Mesendoderm (in vitro differentiated cells): ENCODE measurements around the gene ABLIM1.
A peak's percentile ranks its signal among the peaks of the same experiment; 100 is the strongest.

Source experiments
- DNase-seq: peaks from one replicate; pipeline ENCODE4 v3.0.0; 2013
- H2AK5ac ChIP-seq: 2 replicates; pipeline ENCODE4 v1.6.1; 2013; ENCODE audit warnings: low read length, inconsistent platforms
- H2BK120ac ChIP-seq: 2 replicates; pipeline ENCODE4 v1.6.1; 2013; ENCODE audit warnings: low read depth, mild to moderate bottlenecking, low read length, moderate library complexity, mixed read lengths
- H2BK15ac ChIP-seq: replicated peaks from 2 replicates; pipeline ENCODE4 v1.6.1; 2013; ENCODE audit warnings: low read depth, mild to moderate bottlenecking, moderate library complexity
- H2BK5ac ChIP-seq: 2 replicates; pipeline ENCODE4 v1.6.1; 2013; ENCODE audit warnings: low read length, inconsistent platforms
- H3K18ac ChIP-seq: 2 replicates; pipeline ENCODE4 v1.6.1; 2013; ENCODE audit warnings: mild to moderate bottlenecking, low read length, mixed read lengths
- H3K23ac ChIP-seq: one replicate; pipeline ENCODE4 v1.6.1; 2013; ENCODE audit warnings: low read length
- H3K27ac ChIP-seq: 2 replicates; pipeline ENCODE4 v1.5.1; 2013; ENCODE audit warnings: low read depth, mild to moderate bottlenecking, inconsistent platforms, low read length, moderate library complexity
- H3K27me3 ChIP-seq: 2 replicates; pipeline ENCODE4 v1.6.1; 2013; ENCODE audit warnings: low read length, control low read depth, mild to moderate bottlenecking, inconsistent platforms; ENCODE audit not compliant: insufficient read depth, poor library complexity
- H3K36me3 ChIP-seq: 2 replicates; pipeline ENCODE4 v1.6.1; 2013; ENCODE audit warnings: low read length, inconsistent platforms; ENCODE audit not compliant: control insufficient read depth, insufficient read depth
- H3K4ac ChIP-seq: one replicate; pipeline ENCODE4 v1.6.1; 2013; ENCODE audit warnings: low read depth, mild to moderate bottlenecking, low read length, moderate library complexity
- H3K4me1 ChIP-seq: 2 replicates; pipeline ENCODE4 v1.6.1; 2013; ENCODE audit warnings: low read depth, low read length, inconsistent platforms; ENCODE audit not compliant: control insufficient read depth
- H3K4me2 ChIP-seq: 2 replicates; pipeline ENCODE4 v1.6.1; 2013; ENCODE audit warnings: low read length
- H3K4me3 ChIP-seq: 2 replicates; pipeline ENCODE4 v1.5.1; 2013; ENCODE audit warnings: mild to moderate bottlenecking, low read length
- H3K56ac ChIP-seq: one replicate; pipeline ENCODE4 v1.6.1; 2013; ENCODE audit warnings: low read length
- H3K79me1 ChIP-seq: 2 replicates; pipeline ENCODE4 v1.6.1; 2013; ENCODE audit warnings: low read length, inconsistent platforms
- H3K79me2 ChIP-seq: 2 replicates; pipeline ENCODE4 v1.6.1; 2013; ENCODE audit warnings: mild to moderate bottlenecking, low read length; ENCODE audit not compliant: control insufficient read depth, insufficient read depth
- H3K9ac ChIP-seq: 2 replicates; pipeline ENCODE4 v1.6.1; 2013; ENCODE audit warnings: low read length, inconsistent platforms
- H4K5ac ChIP-seq: one replicate; pipeline ENCODE4 v1.6.1; 2013; ENCODE audit warnings: low read length
- H4K8ac ChIP-seq: one replicate; pipeline ENCODE4 v1.6.1; 2013; ENCODE audit warnings: low read depth, mild to moderate bottlenecking, control low read depth, low read length, moderate library complexity
- WGBS: extraction: QIAGEN DNeasy Blood & Tissue Kit; methylation state at CpG from one replicate; pipeline ENCODE4 v1.1.7; 2013; ENCODE audit warnings: low lambda C conversion rate, missing lambda C conversion rate; ENCODE audit not compliant: insufficient coverage; ENCODE audit errors: extremely low coverage; 5-methylcytosine and 5-hydroxymethylcytosine counted together

Gene ABLIM1

DNA sequence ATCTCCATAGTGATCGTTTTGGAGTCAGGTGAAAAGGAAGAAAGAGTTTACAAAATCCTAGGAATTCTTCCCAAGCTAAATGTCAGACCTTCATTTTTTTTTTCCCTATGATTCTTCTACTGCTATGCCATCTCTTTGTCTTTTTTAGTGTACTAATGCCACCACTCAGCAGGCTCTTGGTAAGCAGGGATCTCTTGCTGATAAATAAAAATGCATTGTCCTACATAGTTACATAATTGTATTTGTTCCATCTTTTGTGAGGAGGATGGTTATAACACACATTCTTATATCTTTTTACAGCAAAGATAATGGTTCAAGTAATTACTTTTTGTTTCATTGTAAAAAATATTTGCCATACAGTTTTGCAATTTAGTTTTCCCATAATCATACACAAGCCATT is 217.0 kb downstream of the ABLIM1 start:
- H4K8ac ChIP-seq = no peak overlapping the region
- H3K36me3 ChIP-seq = no peaks in the 10 kb centered on the region
- H4K5ac ChIP-seq = no peak overlapping the region
- H2BK120ac ChIP-seq = no peak overlapping the region
- H3K9ac ChIP-seq = no peak overlapping the region
- H3K27me3 ChIP-seq = no peaks in the 10 kb centered on the region
- no peak overlapping the region for H3K27ac ChIP-seq
- H3K79me1 ChIP-seq = no peaks in the 10 kb centered on the region
- peaks cover 2% of the 10 kb centered on the region for H3K4me1 ChIP-seq
- DNase-seq = no peak
- no peaks in the 10 kb centered on the region for H3K79me2 ChIP-seq
- no peak overlapping the region for H2BK15ac ChIP-seq
- H2AK5ac ChIP-seq = no peak overlapping the region
- no peak overlapping the region for H3K4me3 ChIP-seq
- H3K23ac ChIP-seq = no peak overlapping the region
- no peak overlapping the region for H3K18ac ChIP-seq
- no peak overlapping the region for H3K4ac ChIP-seq
- WGBS = no CpG with 5 or more reads among the region's 1 CpG
- no peak overlapping the region for H2BK5ac ChIP-seq
- H3K4me2 ChIP-seq = no peak overlapping the region
- H3K56ac ChIP-seq = no peak overlapping the region

DNA sequence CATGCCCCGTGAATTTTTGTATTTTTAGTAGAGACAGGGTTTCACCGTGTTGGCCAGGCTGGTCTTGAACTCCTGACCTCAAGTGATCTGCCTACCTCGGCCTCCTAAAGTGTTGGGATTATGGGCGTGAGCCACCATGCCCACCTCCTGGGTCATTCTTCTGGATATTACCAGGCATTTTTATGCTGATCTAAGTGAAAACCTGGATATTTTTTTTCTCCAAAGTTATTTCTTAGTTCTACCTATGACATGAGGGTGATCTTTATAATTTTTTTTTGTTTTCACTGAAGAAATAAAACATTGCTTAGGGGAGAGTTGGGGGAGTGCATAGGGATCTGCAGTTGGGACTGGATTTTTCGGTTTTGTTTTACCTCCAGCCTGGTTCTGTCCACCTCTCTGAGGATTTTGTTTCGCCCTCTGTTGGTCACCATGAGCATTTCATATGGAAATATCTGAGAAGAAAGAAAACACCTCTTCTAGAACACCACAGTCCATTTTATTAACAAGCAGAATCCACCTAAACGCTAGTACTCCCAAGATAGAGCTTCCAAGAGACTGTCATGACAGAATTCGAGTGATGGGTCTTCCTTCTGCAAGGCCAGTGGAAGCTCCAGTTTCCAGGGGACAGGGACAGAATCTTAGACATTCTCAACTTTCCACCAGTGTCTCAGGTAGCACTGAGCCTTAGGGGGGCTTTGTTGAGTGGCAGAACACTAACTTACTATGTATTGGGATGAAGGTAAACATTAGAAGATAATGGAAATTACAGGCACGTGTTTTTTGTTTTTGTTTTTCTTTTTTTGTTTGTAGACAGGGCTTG is 220.4 kb downstream of the ABLIM1 start:
- WGBS = no CpG with 5 or more reads among the region's 9 CpGs
- H2AK5ac ChIP-seq = no peak overlapping the region
- H3K56ac ChIP-seq = no peak overlapping the region
- H3K4ac ChIP-seq = no peak overlapping the region
- H3K27ac ChIP-seq = no peak overlapping the region
- no peaks in the 10 kb centered on the region for H3K79me2 ChIP-seq
- peak; percentile 28 for DNase-seq
- H4K8ac ChIP-seq = no peak overlapping the region
- H3K4me1 ChIP-seq = peaks cover 2% of the 10 kb centered on the region
- H3K9ac ChIP-seq = no peak overlapping the region
- H3K18ac ChIP-seq = no peak overlapping the region
- no peaks in the 10 kb centered on the region for H3K27me3 ChIP-seq
- H3K36me3 ChIP-seq = no peaks in the 10 kb centered on the region
- no peak overlapping the region for H2BK120ac ChIP-seq
- no peak overlapping the region for H3K4me3 ChIP-seq
- H2BK15ac ChIP-seq = no peak overlapping the region
- H3K23ac ChIP-seq = no peak overlapping the region
- H4K5ac ChIP-seq = no peak overlapping the region
- no peak overlapping the region for H2BK5ac ChIP-seq
- H3K4me2 ChIP-seq = no peak overlapping the region
- no peaks in the 10 kb centered on the region for H3K79me1 ChIP-seq

DNA sequence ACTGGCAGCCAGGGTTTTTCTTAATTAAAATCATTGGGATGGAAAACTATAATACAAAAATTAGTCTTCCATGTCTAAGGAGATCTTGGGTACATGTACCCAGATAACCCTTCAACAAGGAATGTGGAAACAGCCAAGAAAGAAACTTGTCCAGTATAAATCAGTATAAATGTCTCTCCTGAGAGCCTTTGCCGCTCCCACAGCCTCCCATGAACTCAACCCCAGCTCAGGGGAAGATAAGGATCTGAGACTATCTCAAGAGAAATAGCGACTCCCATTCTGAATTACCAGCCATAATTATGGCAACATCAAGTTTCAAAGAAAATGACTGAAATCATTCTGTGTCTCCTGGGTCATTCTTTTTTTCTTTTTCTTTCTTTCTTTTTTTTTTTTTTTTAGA is 221.1 kb downstream of the ABLIM1 start:
- Histone ChIP-seq H3K79me1 (no peaks in the 10 kb centered on the region), H3K4me3 (no peak overlapping the region), H3K27me3 (no peaks in the 10 kb centered on the region), H2BK120ac (no peak overlapping the region), H2BK5ac (no peak overlapping the region), H3K4ac (no peak overlapping the region), H4K5ac (no peak overlapping the region), H4K8ac (no peak overlapping the region), H3K4me1 (peaks cover 2% of the 10 kb centered on the region), H2BK15ac (no peak overlapping the region), H3K23ac (no peak overlapping the region), H2AK5ac (no peak overlapping the region), H3K18ac (no peak overlapping the region), H3K4me2 (no peak overlapping the region), H3K27ac (no peak overlapping the region), H3K79me2 (no peaks in the 10 kb centered on the region), H3K36me3 (no peaks in the 10 kb centered on the region), H3K56ac (no peak overlapping the region), H3K9ac (no peak overlapping the region)
- no peak for DNase-seq
- WGBS = no CpG with 5 or more reads among the region's 2 CpGs

DNA sequence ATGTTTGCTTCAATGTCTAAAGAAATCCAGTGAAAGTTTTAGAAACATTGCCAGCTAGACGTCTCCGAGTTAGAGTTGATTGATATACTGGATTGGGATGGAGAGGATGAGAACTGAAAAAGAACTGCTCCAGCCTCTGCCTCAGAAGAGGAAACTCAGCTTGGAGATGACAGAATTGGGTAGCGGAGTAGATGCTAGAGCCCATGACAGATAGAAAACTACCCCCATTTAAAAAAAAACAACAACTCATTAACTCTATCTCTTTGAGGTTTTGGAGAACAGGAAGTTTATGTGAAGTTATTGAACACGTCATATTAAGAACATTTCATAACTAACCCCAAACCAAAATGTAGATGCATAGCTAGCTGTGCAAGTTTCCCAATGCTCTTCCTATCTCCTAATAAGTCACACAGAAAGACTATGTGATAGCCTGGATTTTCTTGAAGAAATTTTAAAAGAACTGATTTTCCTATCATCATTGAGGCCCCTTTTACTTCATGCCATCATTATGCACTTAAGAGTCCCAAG is 225.4 kb downstream of the ABLIM1 start:
- Histone ChIP-seq H3K79me1 (no peaks in the 10 kb centered on the region), H3K36me3 (no peaks in the 10 kb centered on the region), H4K8ac (no peak overlapping the region), H2BK5ac (no peak overlapping the region), H4K5ac (no peak overlapping the region), H3K27ac (no peak overlapping the region), H3K4me1 (no peaks in the 10 kb centered on the region), H3K4ac (no peak overlapping the region), H3K56ac (no peak overlapping the region), H3K18ac (no peak overlapping the region), H3K4me2 (no peak overlapping the region), H2AK5ac (no peak overlapping the region), H3K4me3 (no peak overlapping the region), H3K79me2 (no peaks in the 10 kb centered on the region), H3K23ac (no peak overlapping the region), H2BK120ac (no peak overlapping the region), H2BK15ac (no peak overlapping the region), H3K27me3 (no peaks in the 10 kb centered on the region), H3K9ac (no peak overlapping the region)
- no peak for DNase-seq
- no CpG with 5 or more reads among the region's 4 CpGs for whole genome bisulfite sequencing

GRCh38 chr10:114431414-114432135 is 226.5 kb downstream of the ABLIM1 start:
- no peak overlapping the region for H3K56ac ChIP-seq
- H3K79me1 ChIP-seq = no peaks in the 10 kb centered on the region
- H4K8ac ChIP-seq = no peak overlapping the region
- no peak overlapping the region for H3K4ac ChIP-seq
- H4K5ac ChIP-seq = no peak overlapping the region
- WGBS = no CpG with 5 or more reads among the region's 4 CpGs
- H2BK120ac ChIP-seq = no peak overlapping the region
- no peak for DNase-seq
- H2BK15ac ChIP-seq = no peak overlapping the region
- no peak overlapping the region for H3K27ac ChIP-seq
- H2BK5ac ChIP-seq = no peak overlapping the region
- H3K79me2 ChIP-seq = no peaks in the 10 kb centered on the region
- H3K4me1 ChIP-seq = no peaks in the 10 kb centered on the region
- H3K27me3 ChIP-seq = no peaks in the 10 kb centered on the region
- H3K9ac ChIP-seq = no peak overlapping the region
- H3K18ac ChIP-seq = no peak overlapping the region
- no peak overlapping the region for H3K4me3 ChIP-seq
- no peak overlapping the region for H2AK5ac ChIP-seq
- H3K23ac ChIP-seq = no peak overlapping the region
- H3K36me3 ChIP-seq = no peaks in the 10 kb centered on the region
- no peak overlapping the region for H3K4me2 ChIP-seq
